NT2/D1 (cell line): ENCODE results near the gene NRCAM.

Source experiments
- SUZ12 ChIP-seq: IDR thresholded peaks from 2 replicates; pipeline ENCODE4 v1.6.1; 2011; ENCODE audit not compliant: insufficient read length, insufficient read depth; ENCODE audit errors: extremely low read depth
- YY1 ChIP-seq: IDR thresholded peaks from 2 replicates; pipeline ENCODE4 v1.6.1; 2011; ENCODE audit not compliant: insufficient read length, insufficient read depth

DNA sequence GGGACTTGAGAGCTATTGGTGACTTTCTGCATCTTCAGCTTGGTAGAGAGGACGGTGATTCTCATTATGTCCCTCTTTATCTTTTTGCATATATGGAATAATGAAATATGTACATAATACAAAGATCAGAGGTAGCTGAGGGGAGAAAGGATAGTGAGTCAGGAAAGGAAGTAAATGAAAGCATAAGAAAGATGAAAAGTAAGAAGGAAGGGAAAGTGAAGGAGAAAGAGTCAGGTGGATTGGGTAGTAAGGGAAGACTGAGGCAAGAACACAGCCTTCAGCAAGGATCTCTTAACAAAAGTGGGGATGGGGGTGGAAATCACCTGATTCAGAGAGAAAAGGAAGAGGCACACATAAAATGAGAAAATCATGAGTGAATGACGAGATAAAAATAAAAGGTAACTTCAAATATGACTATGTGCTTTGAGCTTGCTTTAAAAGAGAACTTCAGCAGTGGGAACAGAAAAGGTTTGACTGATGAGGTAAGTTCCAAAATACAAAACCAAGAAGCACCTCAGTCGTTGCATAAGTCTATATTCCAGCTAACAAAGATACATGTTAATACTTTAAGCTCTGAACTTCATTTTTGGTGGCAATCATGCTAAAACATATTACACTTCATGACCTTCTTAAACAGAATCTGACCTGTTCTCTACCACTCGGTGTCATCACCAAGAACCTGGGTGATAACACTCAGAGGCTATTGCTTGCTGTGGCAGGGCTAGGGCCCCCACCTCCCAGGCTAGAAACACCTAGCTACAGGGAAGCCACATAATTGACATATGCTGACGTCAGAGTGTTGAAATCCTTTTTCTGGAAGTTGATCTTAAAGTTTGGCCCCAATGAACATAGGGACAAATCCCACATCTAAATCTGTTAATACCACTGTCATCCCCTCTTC, 32.9 kb downstream of the NRCAM start:
- TF ChIP-seq YY1: no peak
- no peak for TF ChIP-seq SUZ12
